ENCODE results near the gene FEM1C.

DNA sequence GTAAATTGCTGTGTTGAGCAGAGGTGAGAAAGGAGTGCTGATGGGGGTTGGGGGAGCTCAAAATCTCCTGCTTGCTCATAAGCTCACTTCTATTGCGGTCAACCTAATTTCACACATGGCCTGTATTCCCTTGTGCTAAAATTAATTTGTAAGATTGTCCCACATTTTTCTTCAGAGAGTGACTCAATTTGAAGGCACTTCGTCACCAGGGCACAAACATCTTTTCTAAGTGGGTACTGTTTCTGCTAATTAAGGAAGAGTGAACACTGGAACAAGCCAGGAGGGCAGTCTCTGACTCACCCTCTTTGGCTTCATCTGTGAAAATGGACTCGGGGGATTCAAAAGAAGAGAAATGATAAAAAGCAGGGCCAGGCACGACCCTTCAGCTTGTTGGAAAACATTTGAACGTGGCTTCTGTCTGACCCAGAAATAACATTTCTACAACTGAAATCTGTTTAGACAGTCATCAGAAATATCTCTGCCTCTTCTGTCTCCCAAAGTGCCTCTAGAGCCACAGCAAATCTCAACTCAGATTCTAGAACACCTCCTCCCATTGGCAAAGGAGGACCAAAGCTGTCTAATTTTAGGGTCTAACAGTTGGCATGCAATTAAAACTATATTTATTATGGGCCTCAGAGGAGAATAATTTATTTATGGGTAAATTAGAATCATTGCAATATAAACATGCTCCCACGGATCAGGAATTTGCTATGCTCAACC lies 49.8 kb downstream of the FEM1C start:
- TF ChIP-seq, protein P1, sequence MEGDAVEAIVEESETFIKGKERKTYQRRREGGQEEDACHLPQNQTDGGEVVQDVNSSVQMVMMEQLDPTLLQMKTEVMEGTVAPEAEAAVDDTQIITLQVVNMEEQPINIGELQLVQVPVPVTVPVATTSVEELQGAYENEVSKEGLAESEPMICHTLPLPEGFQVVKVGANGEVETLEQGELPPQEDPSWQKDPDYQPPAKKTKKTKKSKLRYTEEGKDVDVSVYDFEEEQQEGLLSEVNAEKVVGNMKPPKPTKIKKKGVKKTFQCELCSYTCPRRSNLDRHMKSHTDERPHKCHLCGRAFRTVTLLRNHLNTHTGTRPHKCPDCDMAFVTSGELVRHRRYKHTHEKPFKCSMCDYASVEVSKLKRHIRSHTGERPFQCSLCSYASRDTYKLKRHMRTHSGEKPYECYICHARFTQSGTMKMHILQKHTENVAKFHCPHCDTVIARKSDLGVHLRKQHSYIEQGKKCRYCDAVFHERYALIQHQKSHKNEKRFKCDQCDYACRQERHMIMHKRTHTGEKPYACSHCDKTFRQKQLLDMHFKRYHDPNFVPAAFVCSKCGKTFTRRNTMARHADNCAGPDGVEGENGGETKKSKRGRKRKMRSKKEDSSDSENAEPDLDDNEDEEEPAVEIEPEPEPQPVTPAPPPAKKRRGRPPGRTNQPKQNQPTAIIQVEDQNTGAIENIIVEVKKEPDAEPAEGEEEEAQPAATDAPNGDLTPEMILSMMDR (IDR thresholded peaks at IDR 0.05) = no peak
- TF ChIP-seq EP300 (IDR thresholded peaks at IDR 0.05; ENCODE audit: low read depth) = no peak
- TF ChIP-seq POLR2A (IDR thresholded peaks at IDR 0.05) = no peak
- no peak for TF ChIP-seq POLR2AphosphoS5 (IDR thresholded peaks at IDR 0.05)
